GM19328 (cell line): ENCODE data around the gene PSMB2.

Source experiments
- ATAC-seq: cut with Tn5 transposase; IDR thresholded peaks from one replicate; pipeline ENCODE4 v1.9.1; 2021; ENCODE audit warnings: mild to moderate bottlenecking, moderate library complexity; ENCODE audit not compliant: unreplicated experiment

The PSMB2 gene

GRCh38 chr1:35558374-35559316, 82.7 kb downstream of the PSMB2 start:
- ATAC-seq, result no peak

- peak; percentile 73 for ATAC-seq
Observed at GRCh38 chr1:35557611-35558373, 83.5 kb downstream of the PSMB2 start, which contains the start of gene NCDN. NCDN (plus strand) TSS chr1:35557799; CDS start chr1:35558191, 392 bp downstream.

GRCh38 chr1:35557118-35557610, 84.2 kb downstream of the PSMB2 start, which contains the start of gene KIAA0319L:
KIAA0319L (minus strand) TSS chr1:35557403; CDS start chr1:35554491, 2,912 bp downstream.
- ATAC-seq, result peak; percentile 84

- no peak for ATAC-seq
Observed at GRCh38 chr1:35556484-35557117, 84.7 kb downstream of the PSMB2 start.

GRCh38 chr1:35555601-35556477, 85.5 kb downstream of the PSMB2 start:
- ATAC-seq, result no peak

GRCh38 chr1:35555212-35555584, 86.1 kb downstream of the PSMB2 start:
- ATAC-seq, result no peak

DNA sequence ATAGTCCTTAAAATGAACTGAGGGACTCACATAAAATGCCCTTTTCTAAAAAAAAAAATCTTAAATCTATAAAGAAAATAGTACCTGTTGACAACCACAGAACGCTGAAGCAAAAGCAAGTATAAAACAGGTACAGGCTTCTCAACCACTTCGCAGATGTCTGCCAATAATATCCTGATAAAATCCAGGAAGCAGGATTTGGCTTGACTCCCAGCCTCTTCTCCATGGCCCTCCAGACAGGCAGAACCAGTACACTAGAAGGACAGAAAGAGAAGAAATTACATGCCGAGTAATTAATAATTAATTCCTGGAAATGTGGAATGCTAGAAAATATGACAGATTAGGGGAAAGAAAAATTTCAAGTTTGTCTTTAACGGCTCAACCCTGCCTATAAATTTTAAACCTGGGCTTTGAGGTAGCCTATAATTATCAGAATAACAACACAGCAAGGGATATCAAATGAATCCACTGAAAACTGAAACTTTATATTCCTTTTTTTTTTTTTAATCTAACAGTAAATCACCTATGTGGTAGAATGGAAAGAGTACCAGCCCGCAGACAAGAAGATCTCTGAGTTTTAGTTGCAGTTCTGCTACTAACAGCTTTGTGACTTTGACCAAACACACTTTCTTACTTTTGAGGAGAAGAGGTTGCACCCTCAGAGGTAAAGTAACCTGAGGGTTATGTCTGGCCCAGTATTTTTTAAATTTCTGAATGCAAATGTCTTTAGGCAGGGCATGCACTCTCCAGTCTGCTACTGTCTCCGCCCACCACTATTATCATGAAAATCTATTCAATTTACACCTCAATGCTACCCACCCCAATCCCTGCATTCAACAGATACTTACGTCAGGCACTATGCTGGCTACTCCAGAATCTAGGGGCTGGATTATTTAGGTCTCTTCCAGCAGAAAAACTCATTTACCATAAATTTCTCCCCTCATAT, 86.8 kb downstream of the PSMB2 start:
- no peak for ATAC-seq

DNA sequence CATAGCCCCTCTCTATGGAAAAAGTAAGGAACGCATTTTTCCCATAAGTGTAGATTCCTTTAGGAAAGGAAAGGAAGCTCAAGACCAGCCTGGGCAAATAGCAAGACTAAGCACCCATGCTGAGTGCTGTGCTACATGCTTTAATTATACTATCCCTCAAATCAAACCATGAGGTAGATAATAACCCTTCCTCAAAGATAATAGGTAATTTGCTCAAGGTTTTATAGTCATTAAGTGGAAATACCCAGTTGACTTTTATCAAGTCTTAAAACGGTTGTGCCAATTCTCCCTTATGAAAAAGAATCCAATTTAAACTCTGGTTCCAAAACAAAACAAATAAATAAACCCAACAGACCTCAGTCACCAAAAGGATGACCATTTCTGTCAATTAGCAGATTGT, 87.5 kb downstream of the PSMB2 start:
- no peak for ATAC-seq
